DND-41 (cell line): ENCODE data around the gene BCL3.

ENCODE experiments used
- EZH2 ChIP-seq: IDR thresholded peaks from 3 replicates; pipeline ENCODE4 v1.6.1; 2012; ENCODE audit warnings: borderline replicate concordance, low read depth, mild to moderate bottlenecking, moderate library complexity, low read length, inconsistent platforms; ENCODE audit not compliant: severe bottlenecking
- TF ChIP-seq, protein P1 (sequence below): IDR thresholded peaks from 2 replicates; pipeline ENCODE4 v1.5.1; 2012; ENCODE audit warnings: borderline replicate concordance, low read length, moderate library complexity, mild to moderate bottlenecking; ENCODE audit not compliant: poor library complexity, severe bottlenecking; ENCODE audit errors: extremely low read depth

DNA sequence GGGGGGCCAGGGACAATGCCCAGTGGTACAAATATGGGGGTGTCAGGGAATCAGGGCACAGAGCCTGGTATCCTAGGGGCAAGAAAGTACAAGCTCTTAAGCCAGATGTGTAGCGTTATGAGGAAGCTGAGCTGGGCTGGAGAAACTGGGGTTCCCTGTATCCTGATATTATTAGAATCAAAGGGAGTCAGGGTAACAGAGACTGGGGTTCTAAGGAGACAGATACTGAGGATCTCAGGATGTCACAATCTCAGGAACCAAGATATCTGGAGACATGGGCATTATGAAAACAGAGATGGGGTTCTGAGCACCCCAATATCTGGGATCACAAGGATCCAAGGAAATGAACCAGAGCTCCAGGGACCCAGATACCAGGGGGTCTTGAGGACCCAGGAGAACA is 784 bp downstream of the BCL3 start:
- TF ChIP-seq, protein P1, sequence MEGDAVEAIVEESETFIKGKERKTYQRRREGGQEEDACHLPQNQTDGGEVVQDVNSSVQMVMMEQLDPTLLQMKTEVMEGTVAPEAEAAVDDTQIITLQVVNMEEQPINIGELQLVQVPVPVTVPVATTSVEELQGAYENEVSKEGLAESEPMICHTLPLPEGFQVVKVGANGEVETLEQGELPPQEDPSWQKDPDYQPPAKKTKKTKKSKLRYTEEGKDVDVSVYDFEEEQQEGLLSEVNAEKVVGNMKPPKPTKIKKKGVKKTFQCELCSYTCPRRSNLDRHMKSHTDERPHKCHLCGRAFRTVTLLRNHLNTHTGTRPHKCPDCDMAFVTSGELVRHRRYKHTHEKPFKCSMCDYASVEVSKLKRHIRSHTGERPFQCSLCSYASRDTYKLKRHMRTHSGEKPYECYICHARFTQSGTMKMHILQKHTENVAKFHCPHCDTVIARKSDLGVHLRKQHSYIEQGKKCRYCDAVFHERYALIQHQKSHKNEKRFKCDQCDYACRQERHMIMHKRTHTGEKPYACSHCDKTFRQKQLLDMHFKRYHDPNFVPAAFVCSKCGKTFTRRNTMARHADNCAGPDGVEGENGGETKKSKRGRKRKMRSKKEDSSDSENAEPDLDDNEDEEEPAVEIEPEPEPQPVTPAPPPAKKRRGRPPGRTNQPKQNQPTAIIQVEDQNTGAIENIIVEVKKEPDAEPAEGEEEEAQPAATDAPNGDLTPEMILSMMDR, result no peak
- no peak for TF ChIP-seq EZH2
